WI38 (cell line): Measurements from ENCODE around the gene TBATA.

ENCODE experiments used
- H3K4me3 ChIP-seq: 2 replicates; pipeline ENCODE4 v1.5.1; 2011; ENCODE audit warnings: low read depth, mild to moderate bottlenecking, control low read depth, low read length
- CTCF ChIP-seq: IDR thresholded peaks from 2 replicates; pipeline ENCODE4 v1.5.1; 2012; ENCODE audit warnings: low read depth, mild to moderate bottlenecking, control low read depth, low read length

TBATA gene

GRCh38 chr10:70782086-70782745 lies 3.0 kb downstream of the TBATA start:
- H3K4me3 ChIP-seq, result no peak overlapping the region
- TF ChIP-seq CTCF, result no peak

GRCh38 chr10:70781461-70782051 lies 3.6 kb downstream of the TBATA start:
- H3K4me3 ChIP-seq, result no peak overlapping the region
- no peak for TF ChIP-seq CTCF

- no peak for TF ChIP-seq CTCF
- H3K4me3 ChIP-seq, result no peak overlapping the region
Observed at GRCh38 chr10:70780772-70781171, 4.4 kb downstream of the TBATA start.

GRCh38 chr10:70780370-70780760 lies 4.8 kb downstream of the TBATA start:
- H3K4me3 ChIP-seq, result no peak overlapping the region
- TF ChIP-seq CTCF, result no peak

GRCh38 chr10:70779511-70780369 lies 5.4 kb downstream of the TBATA start:
- H3K4me3 ChIP-seq, result no peak overlapping the region
- no peak for TF ChIP-seq CTCF

- H3K4me3 ChIP-seq, result no peak overlapping the region
- TF ChIP-seq CTCF, result no peak
Observed at GRCh38 chr10:70779088-70779487, 6.1 kb downstream of the TBATA start.
